Dedifferentiated amniotic fluid mesenchymal stem cell (primary cell): ENCODE results near the gene API5.
A peak's percentile ranks its signal among the peaks of the same experiment; 100 is the strongest.

Experiments
- DNase-seq: peaks from one replicate; pipeline ENCODE4 v3.0.0-alpha.2; 2016; ENCODE audit errors: extremely low spot score

API5 gene

DNA sequence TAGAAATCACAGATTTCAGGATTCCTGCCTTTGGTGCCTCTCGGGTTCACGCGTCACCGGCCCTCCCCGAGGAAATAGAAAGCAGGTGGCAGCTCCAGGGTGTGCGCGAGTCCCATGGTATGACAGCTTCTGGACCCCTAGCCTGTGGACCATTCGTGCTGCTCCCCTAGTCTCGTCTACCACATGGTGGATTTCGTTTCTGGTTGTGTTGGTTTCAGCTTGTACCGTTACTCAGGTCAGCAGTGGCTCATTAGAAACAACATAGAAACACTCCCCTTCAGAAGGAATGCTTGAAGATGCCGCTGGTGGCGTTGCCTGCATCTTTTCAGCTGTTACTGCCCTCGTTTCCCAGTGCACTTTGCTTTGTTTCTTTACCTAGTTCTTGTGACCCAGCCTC is 47.6 kb downstream of the API5 start:
- peak; percentile 22 for DNase-seq

GRCh38 chr11:43360361-43361032 is 48.7 kb downstream of the API5 start:
- DNase-seq: no peak

DNA sequence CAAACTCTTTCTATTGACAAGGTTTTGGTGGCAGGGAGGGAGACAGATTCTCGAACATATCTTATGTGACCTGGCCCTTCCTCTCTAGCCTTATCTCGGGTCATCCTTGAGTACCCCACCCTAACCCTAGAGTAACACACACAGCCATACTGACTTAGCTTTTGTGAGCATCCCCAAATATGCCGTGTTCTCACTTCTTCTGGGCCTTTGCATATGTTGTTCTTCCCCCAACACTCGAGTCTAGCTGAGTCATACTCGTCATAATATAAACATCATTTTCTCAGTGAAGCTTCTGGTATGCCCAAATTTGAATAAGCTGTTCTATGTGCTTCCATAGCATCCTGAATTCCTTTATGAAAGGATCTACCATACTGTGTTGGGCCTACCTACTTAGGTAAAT is 54.9 kb downstream of the API5 start:
- no peak for DNase-seq

- DNase-seq: no peak
These were observed 55.8 kb downstream of the API5 start for GRCh38 chr11:43367382-43368178.

DNA sequence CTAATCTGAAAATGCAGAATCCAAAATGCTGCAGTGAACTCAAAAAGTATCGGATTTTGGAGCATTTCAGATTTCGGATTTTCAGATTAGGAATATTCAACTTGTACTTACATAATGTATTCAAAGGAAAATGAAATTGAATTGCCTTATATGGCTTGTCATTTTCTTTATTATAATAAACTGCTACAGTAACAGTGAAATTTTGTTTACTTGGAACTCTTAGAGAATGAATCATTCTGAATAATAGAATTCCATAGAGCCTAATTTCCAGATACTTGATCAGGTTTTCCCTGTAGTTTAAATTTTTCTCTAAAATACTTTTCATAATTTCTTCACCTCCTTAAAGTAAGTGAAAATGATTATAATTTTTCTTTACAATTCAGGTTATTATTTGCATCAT is 64.3 kb downstream of the API5 start:
- DNase-seq: no peak

GRCh38 chr11:43376594-43376993 is 64.8 kb downstream of the API5 start:
- DNase-seq: no peak

DNA sequence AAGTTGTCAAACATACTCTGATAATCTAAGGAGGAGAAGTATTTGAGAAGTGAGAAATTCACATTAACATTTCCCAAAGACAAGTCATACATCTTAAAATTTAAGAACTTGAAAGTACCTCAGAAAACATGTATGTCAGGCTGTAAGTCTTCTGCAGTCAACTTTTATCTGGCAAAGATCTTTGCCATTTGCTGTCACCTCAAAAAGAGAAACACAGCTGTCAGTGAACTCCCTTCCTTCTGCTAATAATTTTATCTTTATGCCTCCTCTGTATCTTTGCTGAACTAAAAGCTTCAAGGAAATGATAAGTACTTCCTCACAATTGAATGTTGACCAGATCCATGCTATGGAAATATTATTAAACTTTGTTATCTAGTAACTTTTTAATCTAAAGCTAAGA is 65.6 kb downstream of the API5 start:
- no peak for DNase-seq

GRCh38 chr11:43378897-43379296 is 67.1 kb downstream of the API5 start:
- DNase-seq: no peak

GRCh38 chr11:43381802-43382201 is 70.0 kb downstream of the API5 start:
- no peak for DNase-seq

DNA sequence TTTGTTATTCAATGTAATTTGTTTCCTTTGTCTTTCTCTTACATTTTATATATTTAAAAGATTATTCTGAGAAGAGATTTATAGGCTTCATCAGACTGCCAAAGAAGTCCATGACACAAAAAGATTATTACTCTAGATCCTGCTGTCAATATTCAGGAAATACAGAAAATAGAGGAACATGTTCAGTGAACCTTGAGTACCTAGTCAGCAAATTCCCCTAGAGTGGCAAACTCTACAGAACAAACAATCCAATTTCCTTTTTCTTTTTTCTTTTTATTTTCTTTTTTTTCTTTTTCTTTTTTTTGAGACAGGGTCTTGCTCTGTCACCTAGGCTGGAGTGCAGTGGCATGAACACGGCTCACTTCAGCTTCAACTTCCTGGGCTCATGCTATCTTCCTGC is 70.8 kb downstream of the API5 start:
- no peak for DNase-seq

DNA sequence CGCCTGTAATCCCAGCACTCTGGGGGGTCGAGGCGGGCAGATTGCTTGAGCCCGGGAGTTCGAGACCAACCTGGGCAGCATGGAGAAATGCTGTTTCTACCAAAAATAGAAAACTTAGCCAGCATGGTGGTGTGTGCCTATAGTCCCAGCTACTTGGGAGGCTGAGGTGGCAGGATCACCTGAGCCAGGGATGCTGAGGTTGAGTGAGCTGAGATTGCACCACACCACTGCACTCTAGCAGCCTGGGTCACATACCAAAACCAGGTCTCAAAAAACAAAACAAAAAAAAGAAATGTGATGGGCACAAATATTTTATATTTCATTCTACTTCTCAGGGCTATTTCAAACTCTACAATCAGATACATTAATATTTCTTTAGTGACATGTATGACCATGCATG is 72.6 kb downstream of the API5 start:
- DNase-seq: no peak

DNA sequence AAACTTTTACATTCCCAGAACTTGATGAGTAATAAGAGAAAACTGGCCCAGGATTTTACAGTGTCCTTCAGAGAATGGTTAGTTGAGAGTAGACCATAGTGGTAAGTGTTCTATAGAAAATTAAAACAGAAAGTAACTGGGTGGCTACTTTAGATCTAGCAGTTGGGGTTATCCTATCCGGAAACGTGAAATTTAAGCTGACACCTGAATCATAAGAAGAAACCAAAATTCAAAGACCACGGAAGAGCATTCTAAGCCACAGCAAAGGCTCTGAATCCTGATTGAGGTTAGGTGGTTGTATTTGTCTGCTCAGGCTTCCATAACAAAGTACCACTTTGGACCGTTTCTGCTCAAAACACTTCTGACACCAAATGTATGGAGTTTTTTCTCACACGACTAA is 80.9 kb downstream of the API5 start:
- DNase-seq: no peak

- no peak for DNase-seq
These were observed 82.1 kb downstream of the API5 start for GRCh38 chr11:43393765-43394355.
